Measurements from ENCODE around the gene KCNH4. TPM values are rescaled to one million over a fixed set of nuclear protein-coding genes. Genes with fewer than 3 reads are reported as not detected.

KCNH4 gene
- total and polyA plus RNA-seq, 12 donors: 0.13 to 1.0 (median 0.19) TPM; not detected in 2

DNA sequence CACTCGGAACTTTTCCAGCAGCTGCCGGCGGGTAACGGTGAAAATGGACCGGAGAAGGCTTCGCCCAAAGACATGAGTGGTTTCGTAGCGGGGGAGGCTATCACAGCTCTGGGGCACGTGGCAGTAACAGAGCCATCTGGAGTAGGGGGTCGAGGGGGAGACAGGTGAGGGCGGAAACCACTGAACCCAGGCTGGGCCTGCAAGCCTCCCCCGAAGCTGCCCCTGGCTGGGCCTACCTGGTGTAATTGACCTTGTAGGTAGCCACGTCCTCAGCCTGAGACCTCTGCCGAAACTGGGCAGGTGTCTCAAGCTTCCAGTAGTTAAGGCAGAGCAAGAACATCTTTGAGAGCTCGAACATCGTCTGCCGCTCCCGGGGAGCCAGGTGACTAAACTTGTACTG lies 61.6 kb downstream of the KCNH4 start:
- H3K4me1 ChIP-seq (replicated peaks in 1 of 2): peaks cover 18 to 27% of the 10 kb centered on the region in 2 donors
- intact Hi-C loops (cut with DNase I): loop anchor here in 1 of 2 donors (5.0 kb wide), 2 partner anchors 63 to 92 kb away; partner anchors contain the start of gene KCNH4

DNA sequence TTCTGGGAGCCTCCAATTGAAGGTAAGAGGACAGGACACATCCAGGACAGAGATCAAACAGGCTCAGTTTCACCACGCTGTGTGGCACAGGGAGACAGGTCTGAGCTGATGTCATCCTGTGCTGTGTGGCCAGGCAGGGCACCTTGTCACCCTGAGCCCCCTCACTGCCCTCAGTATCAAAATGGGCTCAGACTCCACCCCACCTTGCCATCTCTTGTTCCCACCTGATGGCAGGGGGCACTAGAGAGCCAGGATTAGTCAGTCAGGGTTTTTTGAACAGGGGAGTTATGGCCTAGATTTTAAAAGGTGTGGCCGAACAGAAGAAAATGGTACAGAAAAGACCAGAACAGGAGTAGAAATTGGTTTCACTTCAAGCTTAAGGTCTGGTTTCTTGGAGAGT lies 62.4 kb downstream of the KCNH4 start:
- Histone ChIP-seq H3K36me3 (replicated peaks in 1 of 2) (peaks cover 0 to 18% of the 10 kb centered on the region in 2 donors), H3K27ac (no peak overlapping the region), H3K27me3 (no peaks in the 10 kb centered on the region), H3K4me1 (replicated peaks in 1 of 2) (peaks cover 18 to 27% of the 10 kb centered on the region in 2 donors), H3K4me3 (no peak overlapping the region), H3K9me3 (replicated peaks in 1 of 3) (no peaks in the 10 kb centered on the region)
- DNase-seq: peak in 1 of 7 donors; percentile 52
- 79 to 85% (median 82%) methylated on average over 2 of the region's 2 CpGs for WGBS, 4 donors
- TF ChIP-seq, protein P1, sequence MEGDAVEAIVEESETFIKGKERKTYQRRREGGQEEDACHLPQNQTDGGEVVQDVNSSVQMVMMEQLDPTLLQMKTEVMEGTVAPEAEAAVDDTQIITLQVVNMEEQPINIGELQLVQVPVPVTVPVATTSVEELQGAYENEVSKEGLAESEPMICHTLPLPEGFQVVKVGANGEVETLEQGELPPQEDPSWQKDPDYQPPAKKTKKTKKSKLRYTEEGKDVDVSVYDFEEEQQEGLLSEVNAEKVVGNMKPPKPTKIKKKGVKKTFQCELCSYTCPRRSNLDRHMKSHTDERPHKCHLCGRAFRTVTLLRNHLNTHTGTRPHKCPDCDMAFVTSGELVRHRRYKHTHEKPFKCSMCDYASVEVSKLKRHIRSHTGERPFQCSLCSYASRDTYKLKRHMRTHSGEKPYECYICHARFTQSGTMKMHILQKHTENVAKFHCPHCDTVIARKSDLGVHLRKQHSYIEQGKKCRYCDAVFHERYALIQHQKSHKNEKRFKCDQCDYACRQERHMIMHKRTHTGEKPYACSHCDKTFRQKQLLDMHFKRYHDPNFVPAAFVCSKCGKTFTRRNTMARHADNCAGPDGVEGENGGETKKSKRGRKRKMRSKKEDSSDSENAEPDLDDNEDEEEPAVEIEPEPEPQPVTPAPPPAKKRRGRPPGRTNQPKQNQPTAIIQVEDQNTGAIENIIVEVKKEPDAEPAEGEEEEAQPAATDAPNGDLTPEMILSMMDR (IDR thresholded peaks at IDR 0.05): peak in 5 of 6 experiments; percentile 23 to 56 (median 45)
- TF ChIP-seq POLR2A (IDR thresholded peaks at IDR 0.05): no peak
- intact Hi-C loops (cut with DNase I): loop anchor here in 1 of 2 donors (5.0 kb wide), 2 partner anchors 64 to 91 kb away; partner anchors contain the start of gene KCNH4

More for the DNA sequence above, 61.6 kb downstream of the KCNH4 start:
- Histone ChIP-seq H3K9me3 (replicated peaks in 1 of 3) (no peaks in the 10 kb centered on the region), H3K27me3 (no peaks in the 10 kb centered on the region), H3K36me3 (replicated peaks in 1 of 2) (peaks cover 0 to 18% of the 10 kb centered on the region in 2 donors), H3K27ac (no peak overlapping the region), H3K4me3 (no peak overlapping the region)
- no peak for DNase-seq
- TF ChIP-seq, protein P1 (IDR thresholded peaks at IDR 0.05): no peak
- TF ChIP-seq POLR2A (IDR thresholded peaks at IDR 0.05): no peak
- WGBS, 4 donors: 88 to 91% (median 90%) methylated on average over 18 of the region's 18 CpGs

DNA sequence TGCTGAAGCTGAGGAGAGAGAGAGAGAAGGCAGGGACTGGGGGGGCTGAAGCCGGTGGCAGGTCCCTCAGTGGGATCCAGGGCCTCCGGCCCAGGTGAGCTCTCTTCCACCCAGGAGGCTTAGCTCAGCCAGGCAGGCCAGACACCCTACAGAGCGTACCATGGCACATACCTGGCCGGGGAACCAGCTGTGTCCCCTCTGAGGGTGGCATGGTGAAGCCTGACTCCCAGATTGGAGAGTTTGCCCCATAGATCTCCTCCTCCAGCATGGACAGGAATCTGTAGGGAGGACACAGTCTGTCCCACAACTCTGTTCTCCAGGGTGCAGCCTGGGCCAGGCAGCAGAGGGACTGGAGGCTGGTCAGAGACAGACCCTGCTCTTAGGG lies 62.8 kb downstream of the KCNH4 start:
- no peak overlapping the region for H3K4me3 ChIP-seq
- intact Hi-C loops (cut with DNase I): loop anchor here in 1 of 2 donors (5.0 kb wide), 2 partner anchors 64 to 91 kb away; partner anchors contain the start of gene KCNH4
- peaks cover 18 to 28% of the 10 kb centered on the region in 2 donors for H3K4me1 ChIP-seq (replicated peaks in 1 of 2)
- no peak overlapping the region for H3K27ac ChIP-seq
- TF ChIP-seq POLR2A (IDR thresholded peaks at IDR 0.05): no peak
- TF ChIP-seq, protein P1 (IDR thresholded peaks at IDR 0.05): no peak
- WGBS, 4 donors: 93 to 100% (median 95%) methylated on average over 2 to 4 of the region's 4 CpGs
- H3K36me3 ChIP-seq (replicated peaks in 1 of 2): peaks cover 0 to 22% of the 10 kb centered on the region in 2 donors
- no peak for DNase-seq
- H3K27me3 ChIP-seq: no peaks in the 10 kb centered on the region
- H3K9me3 ChIP-seq (replicated peaks in 1 of 3): no peaks in the 10 kb centered on the region

DNA sequence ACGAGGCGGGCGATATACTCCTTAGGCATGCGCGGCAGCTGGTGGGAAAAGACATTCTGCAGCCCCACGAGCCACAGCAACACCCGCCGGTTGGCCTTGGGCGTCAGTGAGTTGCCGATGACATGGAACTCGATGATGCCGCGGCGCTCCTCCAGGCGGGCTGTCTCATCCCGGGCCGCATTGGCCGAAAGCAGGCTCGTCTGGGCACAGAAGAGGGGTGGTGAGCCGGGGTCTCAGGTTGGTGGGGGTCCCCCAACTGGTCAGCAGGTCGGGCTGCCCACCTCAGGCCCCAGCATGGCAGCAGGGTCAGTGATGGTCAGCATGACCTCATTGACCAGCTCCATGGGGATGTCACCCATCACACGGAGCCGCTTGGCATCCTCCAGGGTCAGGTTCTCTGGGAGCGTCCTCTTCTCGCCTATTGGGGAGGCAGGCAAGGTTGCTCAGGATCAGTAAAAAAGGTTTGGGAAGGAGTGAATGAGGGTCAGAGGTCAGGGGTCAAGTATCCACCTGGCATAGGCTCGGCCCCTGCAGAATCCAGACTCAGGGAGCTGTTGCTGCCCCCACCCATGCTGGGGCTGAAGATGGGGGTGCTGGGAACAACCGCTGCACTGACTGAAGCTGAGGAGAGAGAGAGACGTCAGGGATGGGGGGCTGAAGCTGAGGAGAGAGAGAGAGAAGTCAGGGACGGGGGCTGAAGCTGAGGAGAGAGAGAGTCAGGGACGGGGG lies 63.4 kb downstream of the KCNH4 start:
- Histone ChIP-seq H3K27me3 (no peaks in the 10 kb centered on the region), H3K4me1 (replicated peaks in 1 of 2) (peaks cover 23 to 33% of the 10 kb centered on the region in 2 donors), H3K36me3 (replicated peaks in 1 of 2) (peaks cover 0 to 22% of the 10 kb centered on the region in 2 donors), H3K27ac (peak overlapping the region in 1 of 5 donors; percentile 72), H3K4me3 (no peak overlapping the region), H3K9me3 (replicated peaks in 1 of 3) (no peaks in the 10 kb centered on the region)
- TF ChIP-seq POLR2A (IDR thresholded peaks at IDR 0.05): no peak
- TF ChIP-seq, protein P1 (IDR thresholded peaks at IDR 0.05): no peak
- intact Hi-C loops (cut with DNase I): loop anchor here in 1 of 2 donors (5.0 kb wide), 2 partner anchors 65 to 90 kb away; partner anchors contain the start of gene KCNH4
- 71 to 79% (median 74%) methylated on average over 14 to 30 of the region's 30 CpGs for WGBS, 4 donors
- DNase-seq: peak in 3 of 7 donors; percentile 50 to 54 (median 54)
